ENCODE data around the gene PPP1R14B.

DNA sequence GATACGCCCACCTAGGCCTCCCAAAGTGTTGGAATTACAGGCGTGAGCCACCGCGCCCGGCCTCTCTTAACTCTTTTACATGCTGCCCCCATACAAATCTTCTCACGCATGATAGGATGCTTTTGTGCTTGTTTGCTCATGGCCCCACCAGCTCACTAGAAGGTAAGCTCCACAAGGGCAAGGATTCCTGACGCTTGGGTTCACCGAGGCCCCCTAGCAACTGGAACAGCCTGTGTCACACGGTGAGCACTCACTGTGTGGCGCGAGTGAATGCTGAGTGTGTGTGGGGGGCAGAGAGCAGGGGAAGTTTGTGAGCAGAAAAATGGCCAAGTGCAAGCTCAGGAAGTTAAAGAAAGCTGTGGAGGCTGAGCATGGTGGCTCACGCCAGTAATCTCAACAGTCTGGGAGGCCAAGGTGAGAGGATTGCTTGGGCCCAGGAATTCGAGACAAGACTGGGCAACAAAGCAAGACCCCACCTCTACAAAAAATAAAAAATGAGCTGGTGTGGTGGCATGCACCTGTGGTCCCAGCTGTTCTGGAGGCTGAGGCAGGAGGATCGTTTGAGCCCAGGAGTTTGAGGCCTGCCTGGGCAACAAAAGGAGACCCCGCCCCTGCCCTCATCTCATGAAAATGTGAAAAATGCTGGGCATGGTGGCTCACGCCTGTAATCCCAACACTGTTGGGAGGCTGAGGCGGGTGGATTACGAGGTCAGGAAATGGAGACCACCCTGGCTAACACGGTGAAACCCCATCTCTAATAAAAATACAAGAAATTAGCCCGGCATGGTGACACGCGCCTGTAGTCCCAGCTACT, 35.4 kb upstream of the PPP1R14B start:
- TF ChIP-seq, protein P1, sequence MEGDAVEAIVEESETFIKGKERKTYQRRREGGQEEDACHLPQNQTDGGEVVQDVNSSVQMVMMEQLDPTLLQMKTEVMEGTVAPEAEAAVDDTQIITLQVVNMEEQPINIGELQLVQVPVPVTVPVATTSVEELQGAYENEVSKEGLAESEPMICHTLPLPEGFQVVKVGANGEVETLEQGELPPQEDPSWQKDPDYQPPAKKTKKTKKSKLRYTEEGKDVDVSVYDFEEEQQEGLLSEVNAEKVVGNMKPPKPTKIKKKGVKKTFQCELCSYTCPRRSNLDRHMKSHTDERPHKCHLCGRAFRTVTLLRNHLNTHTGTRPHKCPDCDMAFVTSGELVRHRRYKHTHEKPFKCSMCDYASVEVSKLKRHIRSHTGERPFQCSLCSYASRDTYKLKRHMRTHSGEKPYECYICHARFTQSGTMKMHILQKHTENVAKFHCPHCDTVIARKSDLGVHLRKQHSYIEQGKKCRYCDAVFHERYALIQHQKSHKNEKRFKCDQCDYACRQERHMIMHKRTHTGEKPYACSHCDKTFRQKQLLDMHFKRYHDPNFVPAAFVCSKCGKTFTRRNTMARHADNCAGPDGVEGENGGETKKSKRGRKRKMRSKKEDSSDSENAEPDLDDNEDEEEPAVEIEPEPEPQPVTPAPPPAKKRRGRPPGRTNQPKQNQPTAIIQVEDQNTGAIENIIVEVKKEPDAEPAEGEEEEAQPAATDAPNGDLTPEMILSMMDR (IDR thresholded peaks at IDR 0.05 in 4 of 5, conservative IDR thresholded peaks at IDR 0.05 in 1 of 5), result no peak
- TF ChIP-seq POLR2A (IDR thresholded peaks at IDR 0.05), result no peak

Measured in gastrocnemius medialis (tissue), 4 donors.